K562 (cell line): ENCODE measurements around the gene SORBS2. TPM values are rescaled to one million over a fixed set of nuclear protein-coding genes. Genes with fewer than 3 reads are reported as not detected.

ENCODE experiments used
- ATAC-seq: fragments of 200-7000 bp; cut with Tn5 transposase; 3 replicates; pipeline ENCODE4 v1.9.1; 2020; ENCODE audit warnings: moderate library complexity
- BruUV-seq: library from RNA; stranded (reverse); fragments of 400-500 nt; replicated peaks from 2 replicates; lab custom pipeline; 2021; lab: Mats Ljungman, UMichigan
- CTCF ChIA-PET: fragments of 300-600 bp; formaldehyde crosslinking; extraction: SDS; loops from one replicate; lab custom pipeline; 2021; ENCODE audit warnings: low intra/inter-chr PET ratio; lab: Yijun Ruan, JAX
- POLR2A ChIA-PET: fragments of 300-600, 350-650 bp; sonication (Branson Sonifier 250); formaldehyde crosslinking; extraction: SDS; loops from one replicate; lab custom pipeline; 2021; ENCODE audit warnings: antibody characterized with exemption, inconsistent platforms; lab: Yijun Ruan, JAX
- DNase-seq, 4 experiments: peaks; one replicate each; pipeline versions ENCODE4 v3.0.0 to v3.0.0-alpha.2; 2011 to 2018; ENCODE audit warnings: low spot score in 3 of 4, mixed read lengths in 3 of 4; ENCODE audit errors: extremely low read depth in 1 of 4
- FAIRE-seq: peaks from 2 replicates; lab custom pipeline; 2011; peaks lifted over from hg19 to GRCh38; lab: Jason Lieb, UNC
- H2AFZ ChIP-seq: 2 replicates; pipeline ENCODE4 v1.6.0; 2011; ENCODE audit warnings: low read depth, low read length, control low read depth, inconsistent platforms
- H3K27ac ChIP-seq: fragments of 200-600 bp; 3 replicates; pipeline ENCODE4 v1.8.0; 2011; ENCODE audit warnings: low read depth, mild to moderate bottlenecking, control low read depth, inconsistent platforms, low read length, moderate library complexity, mixed read lengths; ENCODE audit errors: extremely low read depth
- H3K27me3 ChIP-seq, 2 experiments: fragments of 300-600 bp in 1 of 2; 2 replicates in 1 of 2; 3 replicates in 1 of 2; pipeline versions ENCODE4 v1.6.0 to v1.8.0; 2011; ENCODE audit warnings: inconsistent platforms in 2 of 2, low read length in 2 of 2, mild to moderate bottlenecking in 1 of 2, mixed read lengths in 1 of 2, moderate library complexity in 1 of 2; ENCODE audit not compliant: control insufficient read depth in 2 of 2, insufficient read depth in 2 of 2
- H3K36me3 ChIP-seq: fragments of 300-600 bp; 3 replicates; pipeline ENCODE4 v1.8.0; 2011; ENCODE audit warnings: mild to moderate bottlenecking, low read length, inconsistent platforms; ENCODE audit not compliant: control insufficient read depth, insufficient read depth
- H3K4me1 ChIP-seq, 2 experiments: fragments of 200-600 bp in 1 of 2; replicated peaks in 1 of 2; 2 replicates in 1 of 2; 3 replicates in 1 of 2; pipeline versions ENCODE4 v1.5.1 to v1.8.0; 2011; ENCODE audit warnings: inconsistent platforms in 2 of 2, low read length in 2 of 2, mild to moderate bottlenecking in 1 of 2, mixed read lengths in 1 of 2, moderate library complexity in 1 of 2; ENCODE audit not compliant: control insufficient read depth in 2 of 2, insufficient read depth in 2 of 2
- H3K4me2 ChIP-seq: 2 replicates; pipeline ENCODE4 v1.6.1; 2011; ENCODE audit warnings: low read length, control low read depth, inconsistent platforms, mixed read lengths; ENCODE audit not compliant: insufficient read depth
- H3K4me3 ChIP-seq: fragments of 200-600 bp; sonication (generic), shearing (Covaris generic); 2 replicates; pipeline ENCODE4 v1.5.1; 2016; ENCODE audit warnings: control low read depth, inconsistent platforms
- H3K79me2 ChIP-seq: fragments of 200-600 bp; 3 replicates; pipeline ENCODE4 v1.8.0; 2011; ENCODE audit warnings: low read length, inconsistent platforms; ENCODE audit not compliant: control insufficient read depth, insufficient read depth
- H3K9ac ChIP-seq, 2 experiments: 2 replicates each; pipeline versions ENCODE4 v1.6.0 to v1.6.1; 2011; ENCODE audit warnings: low read depth in 2 of 2, low read length in 2 of 2, control low read depth in 1 of 2, inconsistent platforms in 1 of 2, mild to moderate bottlenecking in 1 of 2, mixed read lengths in 1 of 2; ENCODE audit not compliant: insufficient read depth in 1 of 2
- H3K9me1 ChIP-seq: one replicate; pipeline ENCODE4 v1.6.0; 2011; ENCODE audit warnings: inconsistent platforms, mild to moderate bottlenecking, low read length, moderate library complexity; ENCODE audit not compliant: control insufficient read depth, insufficient read depth
- H3K9me3 ChIP-seq: replicated peaks from 2 replicates; pipeline ENCODE4 v1.5.1; 2011; ENCODE audit warnings: low read depth, low read length, inconsistent platforms; ENCODE audit not compliant: control insufficient read depth, insufficient read depth
- H4K20me1 ChIP-seq: replicated peaks from 2 replicates; pipeline ENCODE4 v1.6.1; 2011; ENCODE audit warnings: low read length, inconsistent platforms, mixed read lengths; ENCODE audit not compliant: control insufficient read depth, insufficient read depth
- DACH1 ChIP-seq: fragments of 450-650 bp; IDR thresholded peaks from 2 replicates; pipeline ENCODE4 v1.6.1; 2018; ENCODE audit not compliant: partially characterized antibody
- ETV5 ChIP-seq: sonication (generic); formaldehyde crosslinking; IDR thresholded peaks from 2 replicates; pipeline ENCODE4 v1.4.0; 2020; ENCODE audit warnings: low read depth, mild to moderate bottlenecking, missing genetic modification reagents
- KDM2B ChIP-seq: fragments of 250-450 bp; sonication (Bioruptor Pico); IDR thresholded peaks from 2 replicates; pipeline ENCODE4 v1.8.0; 2021; ENCODE audit warnings: mild to moderate bottlenecking, moderate library complexity
- OTX1 ChIP-seq: fragments of 450-650 bp; formaldehyde crosslinking; IDR thresholded peaks from 2 replicates; pipeline ENCODE4 v1.4.0; 2022; ENCODE audit warnings: mild to moderate bottlenecking
- SNRNP70 ChIP-seq: fragments of 200-400 bp; formaldehyde crosslinking; optimal IDR thresholded peaks from 2 replicates; pipeline ENCODE3; 2017; ENCODE audit warnings: low read depth, low read length
- SRSF9 ChIP-seq: fragments of 200-400 bp; formaldehyde crosslinking; IDR thresholded peaks from 2 replicates; pipeline ENCODE4 v1.6.1; 2017; ENCODE audit warnings: low read depth, low read length, borderline replicate concordance
- ZNF253 ChIP-seq: fragments of 250-450 bp; sonication (Bioruptor Pico); conservative IDR thresholded peaks from 2 replicates; pipeline ENCODE4 v1.6.1; 2021; ENCODE audit warnings: mild to moderate bottlenecking
- ZNF583 ChIP-seq: fragments of 250-450 bp; sonication (Bioruptor Pico); IDR thresholded peaks from 2 replicates; pipeline ENCODE4 v1.4.0; 2020
- WGBS: fragments of 100-300 bp; shearing (Covaris generic); methylation state at CpG from one replicate; pipeline ENCODE4 v1.1.6; 2016; ENCODE audit warnings: low coverage, mixed read lengths; ENCODE audit not compliant: insufficient coverage; ENCODE audit errors: missing lambda C conversion rate; 5-methylcytosine and 5-hydroxymethylcytosine counted together
- in situ Hi-C: fragments of 300-500 bp; cut with MboI; formaldehyde crosslinking; loops from 4 replicates; pipeline ENCODE4 v1.15.0; 2018; ENCODE audit warnings: inconsistent platforms, mixed read lengths
- intact Hi-C: fragments of 100-400 bp; cut with micrococcal nuclease; formaldehyde crosslinking; loops from 2 replicates; pipeline ENCODE4 v1.14.2; 2022
- polyA plus RNA-seq, 8 experiments: library from polyadenylated mRNA; depleted of rRNA in 4 of 8; stranded (reverse) in 5 of 8; unstranded in 3 of 8; fragments of >200 nt; fragmentation: Nextera tagmentation in 2 of 8; fragmentation: Illumina TruSeq in 1 of 8; extraction: Ambion mirVana in 2 of 8; extraction: Trizol in 1 of 8; gene quantifications; 2 replicates each; pipeline versions ENCODE4 v1.2.1 to v1.2.3, GENCODE V29; 2011 to 2014; ENCODE audit warnings: inconsistent platforms in 1 of 8, missing spikeins in 1 of 8
- total RNA-seq, 7 experiments: library from RNA; depleted of rRNA in 6 of 7; stranded (reverse); fragments of >200 nt in 6 of 7; fragmentation: Illumina TruSeq in 2 of 7; extraction: Trizol in 2 of 7; gene quantifications; 2 replicates each; pipeline versions ENCODE4 v1.2.1 to v1.2.3, GENCODE V29; 2011 to 2021; ENCODE audit warnings: low replicate concordance in 1 of 7
- TF ChIP-seq, protein P1 (sequence below): sonication (generic); formaldehyde crosslinking; IDR thresholded peaks from 2 replicates; pipeline ENCODE4 v1.8.0; 2022; ENCODE audit warnings: mild to moderate bottlenecking, missing genetic modification reagents, borderline replicate concordance
- TF ChIP-seq, protein P2 (sequence below): fragments of 250-450 bp; sonication (Bioruptor Pico); IDR thresholded peaks from 2 replicates; pipeline ENCODE4 v1.5.0; 2020; ENCODE audit warnings: mild to moderate bottlenecking
- TF ChIP-seq, protein P3 (sequence below), 2 experiments: fragments of 450-650 bp; IDR thresholded peaks; 2 replicates each; pipeline ENCODE4 v1.6.1; 2018; ENCODE audit warnings: mild to moderate bottlenecking in 2 of 2, low read depth in 1 of 2; ENCODE audit not compliant: partially characterized antibody in 2 of 2
- TF ChIP-seq, protein P4 (sequence below): sonication (generic); formaldehyde crosslinking; IDR thresholded peaks from 2 replicates; pipeline ENCODE4 v1.8.1; 2022; ENCODE audit warnings: missing genetic modification reagents

The SORBS2 gene
- total and polyA plus RNA-seq, 9 of the 15 experiments (the other 6 are each of a cell fraction or from before 2014, with no cell fraction given) = 0.29 TPM; not detected in 8

DNA sequence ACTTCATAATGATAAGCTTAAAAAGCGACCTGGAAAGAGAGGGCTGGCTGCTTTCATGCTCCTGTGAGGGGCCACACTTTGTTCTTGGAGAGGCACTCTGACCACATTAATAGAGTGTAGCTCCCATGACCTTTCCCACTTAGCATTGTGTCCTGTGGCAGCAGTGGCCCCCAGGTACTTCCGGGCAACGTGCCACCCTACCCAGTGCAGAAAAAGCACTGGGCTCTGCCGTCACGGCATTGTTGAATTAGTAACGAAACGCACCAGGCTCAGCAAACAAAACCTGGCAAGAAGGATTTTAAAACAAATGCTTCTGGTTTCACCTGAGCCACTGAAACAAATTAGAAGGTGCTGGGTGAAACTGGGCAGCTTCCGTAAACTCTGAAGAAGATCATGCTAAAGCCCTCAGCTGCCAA lies 5.4 kb upstream of the SORBS2 start:
- CTCF ChIA-PET = no interaction called here
- H2AFZ ChIP-seq = no peak overlapping the region
- H3K9me3 ChIP-seq = no peaks in the 10 kb centered on the region
- peaks cover 6 to 28% of the 10 kb centered on the region in 2 experiments; a peak in 3 of 5 replicates for H3K27me3 ChIP-seq
- FAIRE-seq = no peak
- intact Hi-C loops (no loop called here), in situ Hi-C loops (no loop called here)
- no TSS peak for BruUV-seq
- WGBS = 2% methylated on average over 8 of the region's 8 CpGs
- no peak overlapping the region for H3K4me3 ChIP-seq
- no peak overlapping the region for H3K4me2 ChIP-seq
- ATAC-seq = no peak
- H3K36me3 ChIP-seq = no peaks in the 10 kb centered on the region
- H3K9ac ChIP-seq = no peak overlapping the region
- H3K9me1 ChIP-seq = no peaks in the 10 kb centered on the region
- no peaks in the 10 kb centered on the region; the same call in 1 of the 2 replicates for H4K20me1 ChIP-seq
- no peaks in the 10 kb centered on the region for H3K79me2 ChIP-seq
- no peak overlapping the region for H3K27ac ChIP-seq
- no peaks in the 10 kb centered on the region for H3K4me1 ChIP-seq
- no peak for TF ChIP-seq SNRNP70
- TF ChIP-seq, protein P1, sequence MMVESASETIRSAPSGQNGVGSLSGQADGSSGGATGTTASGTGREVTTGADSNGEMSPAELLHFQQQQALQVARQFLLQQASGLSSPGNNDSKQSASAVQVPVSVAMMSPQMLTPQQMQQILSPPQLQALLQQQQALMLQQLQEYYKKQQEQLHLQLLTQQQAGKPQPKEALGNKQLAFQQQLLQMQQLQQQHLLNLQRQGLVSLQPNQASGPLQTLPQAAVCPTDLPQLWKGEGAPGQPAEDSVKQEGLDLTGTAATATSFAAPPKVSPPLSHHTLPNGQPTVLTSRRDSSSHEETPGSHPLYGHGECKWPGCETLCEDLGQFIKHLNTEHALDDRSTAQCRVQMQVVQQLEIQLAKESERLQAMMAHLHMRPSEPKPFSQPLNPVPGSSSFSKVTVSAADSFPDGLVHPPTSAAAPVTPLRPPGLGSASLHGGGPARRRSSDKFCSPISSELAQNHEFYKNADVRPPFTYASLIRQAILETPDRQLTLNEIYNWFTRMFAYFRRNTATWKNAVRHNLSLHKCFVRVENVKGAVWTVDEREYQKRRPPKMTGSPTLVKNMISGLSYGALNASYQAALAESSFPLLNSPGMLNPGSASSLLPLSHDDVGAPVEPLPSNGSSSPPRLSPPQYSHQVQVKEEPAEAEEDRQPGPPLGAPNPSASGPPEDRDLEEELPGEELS = no peak
- TF ChIP-seq KDM2B = no peak
- TF ChIP-seq, protein P2, sequence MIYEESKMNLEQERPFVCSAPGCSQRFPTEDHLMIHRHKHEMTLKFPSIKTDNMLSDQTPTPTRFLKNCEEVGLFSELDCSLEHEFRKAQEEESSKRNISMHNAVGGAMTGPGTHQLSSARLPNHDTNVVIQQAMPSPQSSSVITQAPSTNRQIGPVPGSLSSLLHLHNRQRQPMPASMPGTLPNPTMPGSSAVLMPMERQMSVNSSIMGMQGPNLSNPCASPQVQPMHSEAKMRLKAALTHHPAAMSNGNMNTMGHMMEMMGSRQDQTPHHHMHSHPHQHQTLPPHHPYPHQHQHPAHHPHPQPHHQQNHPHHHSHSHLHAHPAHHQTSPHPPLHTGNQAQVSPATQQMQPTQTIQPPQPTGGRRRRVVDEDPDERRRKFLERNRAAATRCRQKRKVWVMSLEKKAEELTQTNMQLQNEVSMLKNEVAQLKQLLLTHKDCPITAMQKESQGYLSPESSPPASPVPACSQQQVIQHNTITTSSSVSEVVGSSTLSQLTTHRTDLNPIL (CRISPR knock-in tag) = no peak
- TF ChIP-seq SRSF9 = no peak
- TF ChIP-seq, protein P3, sequence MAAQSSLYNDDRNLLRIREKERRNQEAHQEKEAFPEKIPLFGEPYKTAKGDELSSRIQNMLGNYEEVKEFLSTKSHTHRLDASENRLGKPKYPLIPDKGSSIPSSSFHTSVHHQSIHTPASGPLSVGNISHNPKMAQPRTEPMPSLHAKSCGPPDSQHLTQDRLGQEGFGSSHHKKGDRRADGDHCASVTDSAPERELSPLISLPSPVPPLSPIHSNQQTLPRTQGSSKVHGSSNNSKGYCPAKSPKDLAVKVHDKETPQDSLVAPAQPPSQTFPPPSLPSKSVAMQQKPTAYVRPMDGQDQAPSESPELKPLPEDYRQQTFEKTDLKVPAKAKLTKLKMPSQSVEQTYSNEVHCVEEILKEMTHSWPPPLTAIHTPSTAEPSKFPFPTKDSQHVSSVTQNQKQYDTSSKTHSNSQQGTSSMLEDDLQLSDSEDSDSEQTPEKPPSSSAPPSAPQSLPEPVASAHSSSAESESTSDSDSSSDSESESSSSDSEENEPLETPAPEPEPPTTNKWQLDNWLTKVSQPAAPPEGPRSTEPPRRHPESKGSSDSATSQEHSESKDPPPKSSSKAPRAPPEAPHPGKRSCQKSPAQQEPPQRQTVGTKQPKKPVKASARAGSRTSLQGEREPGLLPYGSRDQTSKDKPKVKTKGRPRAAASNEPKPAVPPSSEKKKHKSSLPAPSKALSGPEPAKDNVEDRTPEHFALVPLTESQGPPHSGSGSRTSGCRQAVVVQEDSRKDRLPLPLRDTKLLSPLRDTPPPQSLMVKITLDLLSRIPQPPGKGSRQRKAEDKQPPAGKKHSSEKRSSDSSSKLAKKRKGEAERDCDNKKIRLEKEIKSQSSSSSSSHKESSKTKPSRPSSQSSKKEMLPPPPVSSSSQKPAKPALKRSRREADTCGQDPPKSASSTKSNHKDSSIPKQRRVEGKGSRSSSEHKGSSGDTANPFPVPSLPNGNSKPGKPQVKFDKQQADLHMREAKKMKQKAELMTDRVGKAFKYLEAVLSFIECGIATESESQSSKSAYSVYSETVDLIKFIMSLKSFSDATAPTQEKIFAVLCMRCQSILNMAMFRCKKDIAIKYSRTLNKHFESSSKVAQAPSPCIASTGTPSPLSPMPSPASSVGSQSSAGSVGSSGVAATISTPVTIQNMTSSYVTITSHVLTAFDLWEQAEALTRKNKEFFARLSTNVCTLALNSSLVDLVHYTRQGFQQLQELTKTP (IDR thresholded peaks at IDR 0.05; ENCODE audit: low read depth in 1 of 2, partially characterized antibody in 2 of 2) = no peak
- no peak for TF ChIP-seq ZNF583
- TF ChIP-seq DACH1 = no peak
- no peak for TF ChIP-seq OTX1 (CRISPR knock-in tag)
- no peak for TF ChIP-seq ZNF253 (CRISPR knock-in tag)
- TF ChIP-seq, protein P4, sequence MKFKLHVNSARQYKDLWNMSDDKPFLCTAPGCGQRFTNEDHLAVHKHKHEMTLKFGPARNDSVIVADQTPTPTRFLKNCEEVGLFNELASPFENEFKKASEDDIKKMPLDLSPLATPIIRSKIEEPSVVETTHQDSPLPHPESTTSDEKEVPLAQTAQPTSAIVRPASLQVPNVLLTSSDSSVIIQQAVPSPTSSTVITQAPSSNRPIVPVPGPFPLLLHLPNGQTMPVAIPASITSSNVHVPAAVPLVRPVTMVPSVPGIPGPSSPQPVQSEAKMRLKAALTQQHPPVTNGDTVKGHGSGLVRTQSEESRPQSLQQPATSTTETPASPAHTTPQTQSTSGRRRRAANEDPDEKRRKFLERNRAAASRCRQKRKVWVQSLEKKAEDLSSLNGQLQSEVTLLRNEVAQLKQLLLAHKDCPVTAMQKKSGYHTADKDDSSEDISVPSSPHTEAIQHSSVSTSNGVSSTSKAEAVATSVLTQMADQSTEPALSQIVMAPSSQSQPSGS (CRISPR knock-in tag) = no peak
- no peak for TF ChIP-seq ETV5
- POLR2A ChIA-PET = no interaction called here
- DNase-seq = no peak
